ENCODE results near the gene CD47.
A peak's percentile ranks its signal among the peaks of the same experiment; 100 is the strongest.

Gene CD47

DNA sequence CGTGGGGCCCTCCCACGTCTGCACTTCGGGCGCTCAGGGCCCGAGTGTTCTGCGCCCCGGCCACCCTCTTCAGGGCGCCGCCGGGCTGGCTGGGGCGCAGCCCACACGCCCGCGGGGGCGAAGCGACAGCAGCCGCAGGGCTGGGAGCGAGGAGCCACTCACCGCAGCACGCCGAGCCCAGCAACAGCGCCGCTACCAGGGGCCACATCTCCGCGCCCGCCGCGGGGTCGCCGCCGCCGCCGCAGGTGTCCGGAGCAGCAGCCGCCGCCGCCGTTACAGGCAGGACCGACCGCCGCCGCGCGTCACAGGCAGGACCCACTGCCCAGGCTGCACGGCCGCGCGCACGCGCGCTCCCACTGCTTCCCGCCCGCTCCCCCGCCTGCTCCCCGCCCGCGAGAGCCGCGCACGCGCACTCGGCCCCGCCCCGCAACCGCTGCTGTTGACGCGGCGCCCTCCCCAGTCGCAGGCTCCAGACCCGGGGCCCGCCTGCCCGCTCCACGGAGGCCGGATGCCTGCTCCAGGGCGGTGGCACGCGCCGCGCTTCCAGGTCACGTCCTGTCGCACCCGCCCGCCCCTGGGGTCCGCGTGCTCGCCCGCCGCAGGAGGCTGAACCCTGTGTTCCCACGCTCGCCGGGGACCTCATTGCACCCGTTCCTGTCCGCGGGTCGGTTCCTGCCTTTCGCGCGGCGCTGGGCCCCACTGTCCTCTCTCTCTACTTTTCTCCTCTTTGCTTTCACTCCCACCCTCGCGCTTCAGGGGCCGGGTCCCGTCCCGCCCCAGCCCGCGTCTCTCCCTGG lies at the start of gene CD47:
Gene CD47 (minus strand): TSS at position 331 of the 797 bp plus-strand sequence. CDS start 123 bp downstream, at position 208.
- DNase-seq (ENCODE audit: low read depth): peak; percentile 93

- DNase-seq (ENCODE audit: low read depth): no peak
Observed at GRCh38 chr3:108137460-108137814, 46.6 kb upstream of the CD47 start.

DNA sequence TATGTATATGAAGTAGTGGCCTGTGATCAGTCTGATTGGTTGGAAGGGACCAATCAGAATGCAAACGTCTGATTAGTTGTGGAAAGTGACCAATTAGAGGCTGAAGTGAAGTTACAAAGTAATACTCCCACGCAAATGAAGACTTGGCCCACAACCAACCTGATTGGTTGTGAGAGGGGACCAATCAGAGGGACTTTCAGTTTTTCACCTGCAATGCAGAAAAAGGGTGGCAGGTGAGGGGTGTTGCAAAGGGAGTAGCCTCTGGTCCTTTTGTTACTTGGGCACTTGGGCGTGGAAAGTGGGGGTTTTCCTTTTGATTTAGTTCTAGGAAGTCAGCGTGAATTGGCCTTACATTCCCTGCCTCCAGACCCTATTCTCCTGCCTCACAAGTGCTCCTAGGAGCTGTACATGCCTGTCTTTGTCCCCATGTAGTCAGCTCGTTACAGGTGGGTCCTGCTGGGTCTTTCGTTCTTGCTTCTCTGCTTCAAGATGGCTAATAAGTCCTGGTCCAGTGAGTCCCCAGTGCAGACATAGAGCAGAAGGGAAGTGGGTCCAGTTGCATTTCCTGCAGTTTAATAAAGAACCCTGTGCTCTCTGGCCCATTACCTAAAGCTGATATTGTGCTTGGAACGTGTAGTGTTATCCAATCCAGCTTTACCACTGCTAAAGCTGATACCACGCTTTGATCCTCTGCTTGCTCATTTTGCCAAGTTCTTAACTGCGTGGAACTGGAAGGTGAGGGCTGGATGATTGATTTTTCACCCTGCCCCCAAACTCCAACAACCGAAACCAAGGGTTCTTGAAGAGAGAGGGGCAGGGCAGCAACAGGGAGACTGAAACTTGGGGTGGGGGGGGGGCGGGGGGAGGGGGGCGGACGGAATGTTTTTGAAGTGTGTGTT lies 46.0 kb upstream of the CD47 start:
- no peak for DNase-seq (ENCODE audit: low read depth)

DNA sequence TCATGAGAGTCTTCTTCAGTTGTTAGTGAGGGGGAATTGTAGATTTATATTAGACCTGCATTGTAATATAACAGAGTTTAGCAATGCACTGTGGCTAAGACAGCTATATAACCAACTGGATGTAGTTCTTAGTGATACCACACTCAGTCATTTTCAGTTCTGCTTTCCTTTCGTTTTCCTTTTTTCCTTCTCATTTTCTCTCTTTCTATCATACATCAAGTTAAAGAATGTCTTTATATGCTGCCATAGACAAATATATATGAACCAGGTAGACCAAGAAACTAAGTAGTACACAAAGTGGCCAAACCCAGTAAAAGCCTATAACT lies 43.7 kb upstream of the CD47 start:
- DNase-seq (ENCODE audit: low read depth): no peak

DNA sequence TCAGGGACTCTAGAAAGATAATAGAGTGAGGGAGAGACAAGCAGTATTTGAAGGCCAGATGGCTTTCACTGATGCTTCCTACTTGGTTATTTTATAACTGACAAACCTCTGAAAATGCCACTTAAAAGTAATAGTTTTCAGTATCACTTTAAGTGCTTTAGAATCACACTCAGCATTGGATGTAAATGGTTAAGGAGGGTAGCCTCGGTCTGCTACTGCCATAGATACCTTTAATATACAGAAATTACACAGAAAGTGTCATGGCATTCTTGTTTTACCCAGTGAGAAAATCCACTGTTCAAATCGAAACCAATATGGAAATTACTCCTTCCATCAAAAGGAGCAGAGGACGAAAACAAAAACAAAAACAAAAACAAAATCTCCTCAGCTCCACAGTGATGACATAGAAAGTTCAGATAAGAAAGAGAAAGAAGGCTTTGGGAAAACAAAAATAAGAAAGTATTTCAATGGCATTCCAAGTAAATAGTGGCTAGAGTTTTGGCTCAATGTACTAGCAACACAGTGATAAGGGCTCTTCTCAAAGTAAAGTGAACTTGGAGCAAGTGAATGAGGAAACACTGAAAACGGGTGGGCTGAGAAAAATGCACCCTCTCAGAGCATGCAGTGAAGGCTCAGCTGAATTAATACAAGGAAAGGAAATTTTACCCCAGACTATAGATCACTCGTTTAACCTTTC lies 43.2 kb upstream of the CD47 start:
- DNase-seq (ENCODE audit: low read depth): no peak

GRCh38 chr3:108133048-108133369 lies 42.2 kb upstream of the CD47 start:
- no peak for DNase-seq (ENCODE audit: low read depth)

DNA sequence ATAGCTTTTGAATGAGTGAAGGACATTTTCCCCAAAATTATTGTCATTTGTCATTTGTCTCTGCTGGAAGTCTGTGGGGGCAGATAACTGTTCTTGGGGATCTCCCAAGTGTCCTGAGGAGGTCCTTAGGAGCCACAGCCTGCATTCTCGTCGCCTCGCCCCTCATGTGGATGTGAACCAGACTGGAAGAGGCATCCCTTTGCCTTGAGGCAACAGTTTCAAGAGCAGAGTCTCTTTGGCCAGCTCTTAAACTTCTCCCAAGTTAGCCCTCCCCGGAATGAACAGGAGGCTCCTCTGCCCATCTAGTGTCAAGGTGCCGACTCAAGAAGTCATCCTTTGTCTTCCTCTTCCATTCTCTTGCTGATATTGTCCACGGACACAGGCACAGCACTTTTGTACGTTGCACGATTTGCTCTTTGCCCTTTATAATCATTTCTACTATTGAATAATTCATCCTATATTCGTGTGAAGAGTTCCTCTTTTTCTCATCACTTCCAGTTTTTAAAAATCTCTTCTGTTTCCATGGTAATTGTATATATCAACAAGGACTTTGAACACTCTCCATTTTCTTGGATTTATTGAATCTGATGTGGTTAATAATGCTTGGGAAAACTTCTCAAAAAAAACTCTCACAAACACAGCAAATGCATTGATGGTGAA lies 40.8 kb upstream of the CD47 start:
- no peak for DNase-seq (ENCODE audit: low read depth)

DNA sequence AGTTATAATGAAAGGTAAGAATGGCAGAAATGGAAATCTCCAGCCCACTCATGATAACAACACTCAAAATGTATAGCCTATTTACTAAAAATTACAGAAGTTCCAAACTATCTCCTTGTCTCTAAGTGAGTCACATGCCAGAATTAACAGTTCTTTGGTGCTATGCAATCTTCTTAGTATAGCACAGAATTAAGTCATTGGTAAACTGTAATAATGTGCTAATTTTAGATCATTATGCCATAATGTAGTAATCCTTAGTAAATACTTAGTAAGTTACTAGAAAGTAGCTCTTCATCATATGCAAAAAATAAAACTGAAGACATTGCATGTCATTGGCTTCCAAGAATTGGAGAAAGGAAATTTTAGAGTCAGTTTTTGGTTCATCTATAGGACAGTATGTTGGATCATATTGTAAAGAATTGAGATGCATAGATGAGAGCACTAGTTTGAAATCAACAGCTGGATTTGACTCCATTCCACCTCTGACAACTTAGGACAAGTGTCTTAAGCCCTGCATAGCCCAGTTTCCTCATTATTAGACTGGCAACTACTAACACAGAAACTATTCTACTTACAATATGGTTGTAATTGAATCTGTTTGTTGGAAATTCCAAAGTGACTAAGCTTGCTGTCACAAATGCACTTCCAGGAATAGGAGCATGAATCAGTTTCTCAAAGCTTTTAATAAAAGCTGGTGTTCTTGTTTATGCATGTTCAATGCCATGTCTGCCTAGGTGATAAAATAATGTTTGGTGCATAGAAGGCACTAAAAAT lies 40.1 kb upstream of the CD47 start:
- no peak for DNase-seq (ENCODE audit: low read depth)

GRCh38 chr3:108130236-108130635 lies 39.4 kb upstream of the CD47 start:
- no peak for DNase-seq (ENCODE audit: low read depth)

DNA sequence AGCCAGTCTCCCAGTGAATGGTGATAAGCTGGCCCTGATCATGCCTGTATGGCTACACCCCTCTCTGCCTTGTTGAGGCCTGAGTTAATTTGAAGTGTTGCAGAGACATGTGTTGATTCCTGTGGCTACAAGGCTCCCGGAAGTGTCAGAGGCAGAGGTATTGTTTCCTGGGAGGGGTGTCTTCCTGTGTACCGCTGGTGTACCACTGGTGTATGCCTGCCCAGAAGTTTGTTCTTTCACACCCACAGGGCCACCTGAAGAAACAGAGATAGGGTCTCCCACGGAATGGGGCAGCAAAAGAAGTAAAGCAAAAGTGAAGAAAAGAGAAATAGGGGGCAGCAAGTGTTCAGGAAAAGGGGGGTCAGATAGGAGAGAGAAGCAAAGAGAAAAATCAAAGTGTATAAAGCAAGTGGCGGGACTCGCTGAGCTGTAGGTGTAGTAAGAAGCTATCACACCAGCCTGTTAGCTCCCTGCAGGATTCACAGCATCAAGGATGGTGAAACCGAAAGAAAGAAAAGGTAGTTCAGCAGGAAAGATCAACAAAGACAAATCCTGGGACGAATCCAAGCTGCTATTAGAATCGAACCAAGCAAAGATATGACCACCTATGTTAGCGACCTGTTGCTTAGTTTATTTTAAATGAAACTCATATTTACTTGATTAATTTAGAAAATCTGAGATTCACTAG lies 36.6 kb upstream of the CD47 start:
- peak; percentile 33 for DNase-seq (ENCODE audit: low read depth)

DNA sequence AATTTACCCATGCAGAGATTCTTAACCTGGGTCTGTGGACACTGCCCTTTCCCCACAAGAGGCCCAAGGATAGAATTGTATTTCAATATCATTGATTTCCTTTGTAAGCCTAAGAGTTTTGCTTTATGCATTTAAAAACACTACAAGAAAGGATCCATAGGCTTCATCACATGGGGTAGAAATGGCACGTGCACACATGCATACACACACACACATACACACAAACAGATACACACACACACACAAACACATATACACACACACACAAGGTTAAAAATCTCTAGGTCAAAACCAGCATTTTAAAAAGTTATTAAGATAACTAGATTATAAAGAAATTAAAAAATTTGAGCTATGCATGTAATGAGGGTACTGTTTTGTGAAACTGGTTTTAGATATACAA lies 35.5 kb upstream of the CD47 start:
- DNase-seq (ENCODE audit: low read depth): no peak

GRCh38 chr3:108125550-108126071 lies 34.8 kb upstream of the CD47 start:
- peak; percentile 22 for DNase-seq (ENCODE audit: low read depth)

GRCh38 chr3:108125153-108125543 lies 34.3 kb upstream of the CD47 start:
- DNase-seq (ENCODE audit: low read depth): no peak

DNA sequence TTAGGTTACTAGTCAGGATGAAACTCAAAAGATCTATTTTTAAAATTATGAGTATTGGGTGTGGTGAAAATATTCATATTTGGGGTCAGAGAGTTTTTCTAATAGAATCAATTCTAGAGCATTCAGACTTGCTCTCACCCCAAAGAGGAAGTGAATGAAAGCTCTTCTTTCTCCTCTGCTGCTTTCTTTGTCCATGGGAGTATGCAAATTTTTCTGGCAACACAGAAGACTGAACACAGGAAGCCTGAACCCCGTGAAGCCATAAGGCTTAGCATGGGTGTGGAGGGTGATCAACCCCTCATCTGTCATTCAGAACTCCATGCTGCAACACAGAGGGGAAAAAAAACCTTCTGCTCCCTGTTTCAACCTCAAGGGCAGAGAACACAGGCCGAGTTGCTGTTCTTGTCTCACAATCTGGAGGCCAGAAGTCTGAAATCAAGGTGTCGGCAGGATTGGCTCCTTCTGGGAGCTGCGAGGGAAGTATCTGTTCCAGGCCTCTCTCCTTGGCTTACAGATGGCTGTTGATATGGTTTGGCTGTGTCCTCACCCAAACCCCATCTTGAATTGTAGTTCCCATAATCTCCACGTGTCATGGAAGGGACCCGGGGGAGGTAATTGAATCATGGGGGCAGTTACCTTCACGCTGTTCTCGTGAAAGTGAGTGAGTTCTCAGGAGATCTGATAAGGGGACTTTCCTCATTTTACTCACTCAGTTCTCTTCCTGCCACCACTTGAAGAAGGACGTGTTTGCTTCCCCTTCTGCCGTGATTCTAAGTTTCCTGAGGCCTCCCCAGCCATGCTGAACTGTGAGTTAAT lies 33.7 kb upstream of the CD47 start:
- peak; percentile 47 for DNase-seq (ENCODE audit: low read depth)

- DNase-seq (ENCODE audit: low read depth): no peak
Observed at GRCh38 chr3:108123326-108123725, 32.5 kb upstream of the CD47 start.

GRCh38 chr3:108122276-108122675 lies 31.4 kb upstream of the CD47 start:
- DNase-seq (ENCODE audit: low read depth): no peak

- DNase-seq (ENCODE audit: low read depth): no peak
Observed at GRCh38 chr3:108119398-108120104, 28.7 kb upstream of the CD47 start.

- DNase-seq (ENCODE audit: low read depth): no peak
Observed at GRCh38 chr3:108118038-108118768, 27.4 kb upstream of the CD47 start.

Data from activated gamma-delta T cell treated with anti-CD3 and anti-CD28 coated beads, Interleukin-2, amount 50 U/mL, for 16 hours (primary cell).